IMR-90 (cell line): ENCODE data around the gene ZSCAN5A. TPM values are rescaled to one million over a fixed set of nuclear protein-coding genes. Genes with fewer than 3 reads are reported as not detected.

ENCODE experiments used
- ATAC-seq: fragments of 200-7000 bp; cut with Tn5 transposase; 2 replicates; pipeline ENCODE4 v1.9.1; 2020; ENCODE audit warnings: low read depth, mild to moderate bottlenecking, moderate library complexity
- BruUV-seq: library from RNA; stranded (reverse); fragments of 400-500 nt; replicated peaks from 2 replicates; lab custom pipeline; 2021; lab: Mats Ljungman, UMichigan
- CTCF ChIA-PET: fragments of 300-600 bp; formaldehyde crosslinking; extraction: SDS; loops from one replicate; lab custom pipeline; 2021; ENCODE audit warnings: antibody characterized with exemption; lab: Yijun Ruan, JAX
- POLR2A ChIA-PET: fragments of 300-600 bp; sonication (Branson Sonifier 250); formaldehyde crosslinking; loops from one replicate; lab custom pipeline; 2022; ENCODE audit warnings: antibody characterized with exemption; ENCODE audit not compliant: unreplicated experiment; lab: Charles Lee
- DNase-seq: peaks from one replicate; pipeline ENCODE4 v3.0.0; 2013
- H2AFZ ChIP-seq: replicated peaks from 2 replicates; pipeline ENCODE3; 2013; ENCODE audit warnings: low read length, mild to moderate bottlenecking; ENCODE audit not compliant: poor library complexity
- H2AK5ac ChIP-seq: 2 replicates; pipeline ENCODE4 v1.6.1; 2013; ENCODE audit warnings: low read depth, low read length, inconsistent platforms
- H2AK9ac ChIP-seq: replicated peaks from 2 replicates; pipeline ENCODE3; 2013; ENCODE audit warnings: mild to moderate bottlenecking, low read depth, low read length, moderate library complexity; ENCODE audit not compliant: poor library complexity
- H2BK120ac ChIP-seq: 2 replicates; pipeline ENCODE4 v1.6.1; 2013; ENCODE audit warnings: low read depth, low read length, inconsistent platforms
- H2BK15ac ChIP-seq: 3 replicates; pipeline ENCODE4 v1.6.1; 2013; ENCODE audit warnings: low read depth, low read length, inconsistent platforms
- H2BK20ac ChIP-seq: 2 replicates; pipeline ENCODE4 v1.6.1; 2013; ENCODE audit warnings: low read depth, mild to moderate bottlenecking, inconsistent platforms, low read length, moderate library complexity
- H2BK5ac ChIP-seq: 2 replicates; pipeline ENCODE4 v1.6.1; 2013; ENCODE audit warnings: mild to moderate bottlenecking, low read depth, low read length, inconsistent platforms; ENCODE audit not compliant: poor library complexity, severe bottlenecking
- H3K14ac ChIP-seq: replicated peaks from 2 replicates; pipeline ENCODE4 v1.6.1; 2013; ENCODE audit warnings: low read depth, low read length, inconsistent platforms
- H3K18ac ChIP-seq: 2 replicates; pipeline ENCODE4 v1.6.1; 2013; ENCODE audit warnings: low read depth, low read length, control low read depth
- H3K23ac ChIP-seq: 2 replicates; pipeline ENCODE4 v1.6.1; 2013; ENCODE audit warnings: low read depth, low read length, inconsistent platforms
- H3K27ac ChIP-seq: 2 replicates; pipeline ENCODE4 v1.5.1; 2013; ENCODE audit warnings: mild to moderate bottlenecking, control low read depth, low read length; ENCODE audit not compliant: insufficient read depth
- H3K27me3 ChIP-seq: 2 replicates; pipeline ENCODE4 v1.6.1; 2013; ENCODE audit warnings: low read length; ENCODE audit not compliant: control insufficient read depth, insufficient read depth
- H3K36me3 ChIP-seq: 2 replicates; pipeline ENCODE4 v1.6.1; 2013; ENCODE audit warnings: low read length, mixed read lengths; ENCODE audit not compliant: control insufficient read depth, insufficient read depth
- H3K4ac ChIP-seq: 2 replicates; pipeline ENCODE4 v1.6.1; 2013; ENCODE audit warnings: low read depth, low read length, inconsistent platforms
- H3K4me1 ChIP-seq: 2 replicates; pipeline ENCODE4 v1.6.1; 2013; ENCODE audit warnings: low read length, mixed read lengths; ENCODE audit not compliant: control insufficient read depth, insufficient read depth
- H3K4me2 ChIP-seq: 2 replicates; pipeline ENCODE4 v1.6.1; 2013; ENCODE audit warnings: low read depth, mild to moderate bottlenecking, control low read depth, low read length, moderate library complexity
- H3K4me3 ChIP-seq: 2 replicates; pipeline ENCODE4 v1.5.1; 2013; ENCODE audit warnings: low read depth, mild to moderate bottlenecking, control low read depth, low read length, moderate library complexity; ENCODE audit not compliant: insufficient read depth
- H3K56ac ChIP-seq: 2 replicates; pipeline ENCODE4 v1.6.1; 2013; ENCODE audit warnings: low read length, inconsistent platforms; ENCODE audit not compliant: insufficient read depth; ENCODE audit errors: extremely low read depth
- H3K79me1 ChIP-seq, 2 experiments: 2 replicates each; pipeline ENCODE4 v1.6.1; 2013; ENCODE audit warnings: low read length in 2 of 2, inconsistent platforms in 1 of 2, low read depth in 1 of 2
- H3K9ac ChIP-seq: 2 replicates; pipeline ENCODE4 v1.6.1; 2013; ENCODE audit warnings: low read depth, low read length, control low read depth
- H3K9me1 ChIP-seq: 2 replicates; pipeline ENCODE4 v1.6.1; 2013; ENCODE audit warnings: low read length, inconsistent platforms; ENCODE audit not compliant: insufficient read depth
- H3K9me3 ChIP-seq: 2 replicates; pipeline ENCODE4 v1.6.1; 2013; ENCODE audit warnings: low read length; ENCODE audit not compliant: control insufficient read depth, insufficient read depth
- H4K20me1 ChIP-seq: 2 replicates; pipeline ENCODE4 v1.6.1; 2013; ENCODE audit warnings: low read length, inconsistent platforms; ENCODE audit not compliant: insufficient read depth
- H4K5ac ChIP-seq: 2 replicates; pipeline ENCODE4 v1.6.1; 2013; ENCODE audit warnings: mild to moderate bottlenecking, low read depth, low read length, control low read depth
- H4K8ac ChIP-seq, 2 experiments: 2 replicates each; pipeline ENCODE4 v1.6.1; 2013; ENCODE audit warnings: low read depth in 2 of 2, low read length in 2 of 2, control low read depth in 1 of 2, inconsistent platforms in 1 of 2
- H4K91ac ChIP-seq: 2 replicates; pipeline ENCODE4 v1.6.1; 2013; ENCODE audit warnings: low read depth, low read length, inconsistent platforms; ENCODE audit not compliant: insufficient read depth
- CTCF ChIP-seq: conservative IDR thresholded peaks from 2 replicates; pipeline ENCODE4 v1.5.1; 2012; ENCODE audit warnings: mild to moderate bottlenecking, low read depth, low read length, improper control_type of control experiment
- FOS ChIP-seq: fragments of 150-350 bp; IDR thresholded peaks from 2 replicates; pipeline ENCODE4 v1.6.1; 2016; ENCODE audit warnings: low read depth, low read length
- MAFK ChIP-seq: IDR thresholded peaks from 2 replicates; pipeline ENCODE4 v1.6.1; 2012; ENCODE audit warnings: low read depth, low read length, improper control_type of control experiment
- MXI1 ChIP-seq: IDR thresholded peaks from 2 replicates; pipeline ENCODE4 v1.6.1; 2012; ENCODE audit warnings: low read depth, mild to moderate bottlenecking, low read length, moderate library complexity, borderline replicate concordance
- NFE2L2 ChIP-seq: fragments of 150-350 bp; IDR thresholded peaks from 2 replicates; pipeline ENCODE4 v1.6.1; 2016; ENCODE audit warnings: low read depth, mild to moderate bottlenecking, low read length
- POLR2A ChIP-seq: IDR thresholded peaks from 2 replicates; pipeline ENCODE4 v1.6.1; 2012; ENCODE audit warnings: mild to moderate bottlenecking, low read depth, low read length
- RAD21 ChIP-seq: IDR thresholded peaks from 2 replicates; pipeline ENCODE4 v1.6.1; 2012; ENCODE audit warnings: low read length, improper control_type of control experiment
- WGBS, 2 experiments: methylation state at CpG; one replicate each; pipeline versions ENCODE4 v1.1.5 to v1.1.7; 2013; ENCODE audit warnings: missing lambda C conversion rate in 2 of 2; ENCODE audit not compliant: insufficient read length in 1 of 2; ENCODE audit errors: extremely low coverage in 2 of 2; 5-methylcytosine and 5-hydroxymethylcytosine counted together
- dilution Hi-C: fragments of 300-500 bp; cut with HindIII; formaldehyde crosslinking; loops from one replicate; pipeline ENCODE4 v1.14.3; 2018; ENCODE audit warnings: low sequenced_read_pairs; ENCODE audit not compliant: unreplicated experiment
- in situ Hi-C: fragments of 300-500 bp; cut with MboI; formaldehyde crosslinking; loops from 3 replicates; pipeline ENCODE4 v1.14.3; 2019; ENCODE audit warnings: low sequenced_read_pairs, inconsistent platforms, mixed read lengths
- intact Hi-C: fragments of 100-400 bp; cut with micrococcal nuclease; formaldehyde crosslinking; loops from 2 replicates; pipeline ENCODE4 v1.10.0; 2022
- polyA plus RNA-seq, 3 experiments: library from polyadenylated mRNA; depleted of rRNA; stranded (reverse); fragments of >200 nt; gene quantifications; 2 replicates each; pipeline ENCODE4 v1.2.3, GENCODE V29; 2012; ENCODE audit warnings: low replicate concordance in 1 of 3
- total RNA-seq: library from RNA; depleted of rRNA; stranded (reverse); fragments of >200 nt; gene quantifications from 2 replicates; pipeline ENCODE4 v1.2.3, GENCODE V29; 2012

The ZSCAN5A gene
- total and polyA plus RNA-seq, 2 of the 4 experiments (the other 2 are of a cell fraction), result 4.3 to 5.0 TPM

DNA sequence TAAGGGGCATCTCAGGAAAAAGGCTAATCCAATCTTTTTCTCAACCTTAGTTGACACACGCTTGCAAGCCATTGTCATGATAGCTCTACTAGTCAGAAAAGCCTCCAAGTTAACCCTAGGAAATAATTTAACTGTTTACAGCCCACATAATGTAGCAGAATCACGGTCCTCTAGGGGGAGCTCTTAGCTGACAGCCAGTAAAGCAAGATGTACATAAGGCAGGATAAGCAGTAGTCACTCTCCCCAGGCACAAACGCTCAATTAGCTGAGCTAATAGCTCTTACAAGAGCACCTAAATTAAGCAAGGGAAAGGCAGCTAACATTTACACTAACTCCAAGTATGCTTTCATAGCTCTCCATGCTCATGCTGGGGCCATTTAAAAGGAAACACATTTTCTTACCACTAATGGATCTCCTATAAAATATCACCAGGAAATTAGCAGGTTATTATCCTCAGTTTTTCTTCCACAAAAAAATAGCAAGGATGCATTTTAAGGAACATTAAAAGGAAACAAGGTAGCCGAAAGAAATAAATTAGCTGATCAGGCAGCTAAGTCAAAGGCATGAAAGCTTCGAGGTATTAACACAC, 33.7 kb upstream of the ZSCAN5A start:
- no peaks in the 10 kb centered on the region for H3K4me1 ChIP-seq
- no peak overlapping the region for H3K4ac ChIP-seq
- H3K9me3 ChIP-seq, result peaks cover 4% of the 10 kb centered on the region; the same call in 1 of the 2 replicates
- dilution Hi-C loops (no loop called here), intact Hi-C loops (no loop called here), in situ Hi-C loops (loop anchor here (10.0 kb wide), 1 partner anchor 284 kb away; no protein-coding TSS in a partner anchor)
- H4K20me1 ChIP-seq, result no peaks in the 10 kb centered on the region
- H2BK20ac ChIP-seq, result no peak overlapping the region
- ChIA-PET POLR2A (no interaction called here), CTCF (interaction anchor here (0.6 to 0.9 kb wide), 3 partner anchors 13 to 95 kb away, joined by 3 to 4 read pairs (median 3); no protein-coding TSS in a partner anchor)
- H2BK5ac ChIP-seq, result no peak overlapping the region
- no peaks in the 10 kb centered on the region for H3K27me3 ChIP-seq
- no TSS peak for BruUV-seq
- H2AK9ac ChIP-seq, result no peak overlapping the region
- DNase-seq (no peak), ATAC-seq (no peak)
- H3K27ac ChIP-seq, result no peak overlapping the region
- no peak overlapping the region for H4K8ac ChIP-seq
- no peaks in the 10 kb centered on the region for H3K9me1 ChIP-seq
- no peak overlapping the region for H2BK120ac ChIP-seq
- no peak overlapping the region for H4K5ac ChIP-seq
- no peak overlapping the region for H2AK5ac ChIP-seq
- H3K4me2 ChIP-seq, result no peak overlapping the region
- no peak overlapping the region for H3K23ac ChIP-seq
- H3K79me1 ChIP-seq, result no peaks in the 10 kb centered on the region
- H3K9ac ChIP-seq, result no peak overlapping the region
- H3K56ac ChIP-seq, result no peak overlapping the region
- H3K14ac ChIP-seq, result no peak overlapping the region
- no peak for TF ChIP-seq FOS
- TF ChIP-seq POLR2A, result no peak
- TF ChIP-seq NFE2L2, result no peak
- TF ChIP-seq CTCF, result 0 out of 2 replicates have a peak, but pooled peaks have one; percentile 11
- TF ChIP-seq RAD21, result no peak
- no peak for TF ChIP-seq MAFK
- TF ChIP-seq MXI1, result no peak
- no peak overlapping the region for H2BK15ac ChIP-seq
- H4K91ac ChIP-seq, result no peak overlapping the region
- H3K4me3 ChIP-seq, result no peak overlapping the region
- H2AFZ ChIP-seq, result no peak overlapping the region
- no peaks in the 10 kb centered on the region for H3K36me3 ChIP-seq
- WGBS, 2 experiments, result no CpG with 5 or more reads among the region's 5 CpGs
- no peak overlapping the region for H3K18ac ChIP-seq
